Astrocyte of the spinal cord (primary cell): ENCODE results near the gene FRY.

Experiments
- DNase-seq: peaks from one replicate; pipeline ENCODE4 v3.0.0; 2011; ENCODE audit warnings: low read depth, low spot score
- H3K4me3 ChIP-seq: 2 replicates; pipeline ENCODE4 v1.5.1; 2011; ENCODE audit warnings: low read depth, mild to moderate bottlenecking, low read length, moderate library complexity
- in situ Hi-C: cut with HindIII; loops from 2 replicates; pipeline ENCODE4 v1.10.0; 2017; ENCODE audit warnings: low sequenced_read_pairs
- TF ChIP-seq, protein P1 (sequence below): IDR thresholded peaks from 2 replicates; pipeline ENCODE4 v1.5.1; 2012; ENCODE audit warnings: low read depth, mild to moderate bottlenecking, low read length, inconsistent platforms

FRY gene

GRCh38 chr13:32248801-32249200 is 217.2 kb downstream of the FRY start:
- TF ChIP-seq, protein P1, sequence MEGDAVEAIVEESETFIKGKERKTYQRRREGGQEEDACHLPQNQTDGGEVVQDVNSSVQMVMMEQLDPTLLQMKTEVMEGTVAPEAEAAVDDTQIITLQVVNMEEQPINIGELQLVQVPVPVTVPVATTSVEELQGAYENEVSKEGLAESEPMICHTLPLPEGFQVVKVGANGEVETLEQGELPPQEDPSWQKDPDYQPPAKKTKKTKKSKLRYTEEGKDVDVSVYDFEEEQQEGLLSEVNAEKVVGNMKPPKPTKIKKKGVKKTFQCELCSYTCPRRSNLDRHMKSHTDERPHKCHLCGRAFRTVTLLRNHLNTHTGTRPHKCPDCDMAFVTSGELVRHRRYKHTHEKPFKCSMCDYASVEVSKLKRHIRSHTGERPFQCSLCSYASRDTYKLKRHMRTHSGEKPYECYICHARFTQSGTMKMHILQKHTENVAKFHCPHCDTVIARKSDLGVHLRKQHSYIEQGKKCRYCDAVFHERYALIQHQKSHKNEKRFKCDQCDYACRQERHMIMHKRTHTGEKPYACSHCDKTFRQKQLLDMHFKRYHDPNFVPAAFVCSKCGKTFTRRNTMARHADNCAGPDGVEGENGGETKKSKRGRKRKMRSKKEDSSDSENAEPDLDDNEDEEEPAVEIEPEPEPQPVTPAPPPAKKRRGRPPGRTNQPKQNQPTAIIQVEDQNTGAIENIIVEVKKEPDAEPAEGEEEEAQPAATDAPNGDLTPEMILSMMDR: no peak
- H3K4me3 ChIP-seq: no peak overlapping the region
- DNase-seq: no peak
- in situ Hi-C loops: no loop called here

DNA sequence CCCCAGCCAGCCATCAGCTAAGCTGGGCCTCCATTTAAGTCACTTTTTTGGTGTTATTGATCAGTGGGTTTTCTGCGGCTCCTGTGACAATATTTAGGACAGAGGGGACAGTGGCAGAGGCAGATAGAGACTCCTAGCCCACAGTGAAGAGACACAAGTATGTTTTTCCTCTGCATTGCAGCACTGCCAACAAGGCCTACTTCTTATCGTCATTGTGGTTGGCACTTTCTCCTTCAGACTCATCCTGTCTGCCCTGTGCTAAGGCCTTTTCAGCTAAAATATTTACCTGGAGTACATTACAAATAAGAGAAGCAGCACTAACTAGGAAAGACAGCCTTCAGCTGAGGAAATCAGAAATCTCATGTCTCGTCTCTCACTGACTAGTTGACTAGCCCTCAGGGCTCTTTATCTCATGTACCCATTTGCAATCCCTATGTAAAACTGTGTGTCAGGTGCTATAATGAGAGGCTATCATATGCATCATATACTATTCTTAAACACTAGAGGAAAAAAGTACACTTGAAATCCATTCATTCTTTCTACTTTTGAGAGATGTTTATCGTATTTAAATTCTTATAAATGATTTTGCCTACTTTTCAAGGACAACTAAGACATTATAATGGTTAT is 221.4 kb downstream of the FRY start:
- in situ Hi-C loops: no loop called here
- H3K4me3 ChIP-seq: no peak overlapping the region

DNA sequence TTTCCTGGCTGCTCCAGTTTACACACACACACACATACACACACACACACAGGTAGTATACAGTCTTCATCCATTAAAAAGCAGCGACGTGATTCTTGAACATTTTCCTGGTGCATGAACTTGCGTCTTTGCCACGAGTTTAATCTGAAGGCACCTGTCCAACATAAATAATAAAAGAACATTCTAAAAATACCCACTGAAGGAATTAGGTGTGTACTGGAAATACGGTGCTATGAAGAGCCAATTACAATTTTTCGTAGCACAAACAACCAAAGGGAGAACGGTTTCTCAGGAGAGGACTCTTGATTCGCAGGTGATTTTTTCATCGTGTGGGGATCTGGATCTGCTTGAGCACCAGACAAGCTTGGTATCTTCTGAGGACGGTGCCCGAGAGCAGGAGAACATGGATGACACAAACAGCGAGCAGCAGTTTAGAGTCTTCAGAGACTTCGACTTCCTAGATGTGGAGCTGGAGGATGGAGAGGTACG is 222.4 kb downstream of the FRY start:
- in situ Hi-C loops: no loop called here
- TF ChIP-seq, protein P1: no peak
- no peak overlapping the region for H3K4me3 ChIP-seq
- no peak for DNase-seq

More for the DNA sequence above, 221.4 kb downstream of the FRY start:
- DNase-seq: no peak
- TF ChIP-seq, protein P1: no peak

GRCh38 chr13:32254416-32254815 is 222.8 kb downstream of the FRY start:
- in situ Hi-C loops: no loop called here
- no peak overlapping the region for H3K4me3 ChIP-seq
- TF ChIP-seq, protein P1: no peak
- no peak for DNase-seq

GRCh38 chr13:32254916-32255723 is 223.5 kb downstream of the FRY start:
- TF ChIP-seq, protein P1: no peak
- no peak overlapping the region for H3K4me3 ChIP-seq
- no peak for DNase-seq
- in situ Hi-C loops: no loop called here

DNA sequence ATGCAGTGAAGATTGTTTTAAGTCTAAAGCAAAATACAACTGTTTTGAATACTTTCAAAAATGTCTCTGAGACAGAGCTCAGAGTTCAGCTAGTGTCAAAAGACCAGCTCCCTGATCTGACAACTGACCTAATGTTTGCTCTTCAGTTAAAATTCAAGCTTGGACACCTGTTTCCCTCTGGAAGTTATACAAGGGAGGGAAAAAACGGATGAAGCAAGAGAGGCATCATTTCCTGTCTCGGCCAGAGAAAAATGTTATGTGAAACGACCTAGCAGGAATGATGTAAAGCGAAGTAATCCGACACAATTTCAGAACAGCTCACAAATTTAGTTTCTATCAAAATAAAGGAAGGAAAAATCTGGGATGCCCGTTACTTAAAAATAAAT is 224.1 kb downstream of the FRY start:
- no peak overlapping the region for H3K4me3 ChIP-seq
- in situ Hi-C loops: no loop called here
- TF ChIP-seq, protein P1: no peak
- no peak for DNase-seq
